Measurements from ENCODE around the gene APCDD1. TPM values are rescaled to one million over a fixed set of nuclear protein-coding genes. Genes with fewer than 3 reads are reported as not detected.

The APCDD1 gene
- total and polyA plus RNA-seq, 2 experiments from 2014 or later, result 0.31 to 1.0 TPM

DNA sequence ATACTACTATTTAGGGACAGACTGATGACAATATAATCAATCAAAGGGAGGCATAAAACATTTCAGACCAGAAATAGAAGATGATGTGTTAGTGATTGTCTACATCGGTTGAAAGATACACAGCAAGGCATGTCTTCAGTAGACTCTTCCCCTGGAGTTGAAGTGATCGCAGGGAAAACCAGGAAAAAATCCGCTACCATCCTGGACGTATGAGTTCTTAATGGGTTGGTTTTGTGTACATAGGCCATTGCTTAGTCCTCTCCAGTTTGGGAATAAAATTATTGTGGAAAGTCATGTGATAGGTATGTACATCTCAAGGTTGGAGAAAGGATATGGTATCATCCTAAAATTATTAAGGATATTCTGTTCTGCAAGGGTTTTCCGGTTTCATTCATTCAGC lies 4.3 kb downstream of the APCDD1 start (continued):
- TF ChIP-seq, protein P1, sequence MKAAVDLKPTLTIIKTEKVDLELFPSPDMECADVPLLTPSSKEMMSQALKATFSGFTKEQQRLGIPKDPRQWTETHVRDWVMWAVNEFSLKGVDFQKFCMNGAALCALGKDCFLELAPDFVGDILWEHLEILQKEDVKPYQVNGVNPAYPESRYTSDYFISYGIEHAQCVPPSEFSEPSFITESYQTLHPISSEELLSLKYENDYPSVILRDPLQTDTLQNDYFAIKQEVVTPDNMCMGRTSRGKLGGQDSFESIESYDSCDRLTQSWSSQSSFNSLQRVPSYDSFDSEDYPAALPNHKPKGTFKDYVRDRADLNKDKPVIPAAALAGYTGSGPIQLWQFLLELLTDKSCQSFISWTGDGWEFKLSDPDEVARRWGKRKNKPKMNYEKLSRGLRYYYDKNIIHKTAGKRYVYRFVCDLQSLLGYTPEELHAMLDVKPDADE (IDR thresholded peaks at IDR 0.05), result no peak

DNA sequence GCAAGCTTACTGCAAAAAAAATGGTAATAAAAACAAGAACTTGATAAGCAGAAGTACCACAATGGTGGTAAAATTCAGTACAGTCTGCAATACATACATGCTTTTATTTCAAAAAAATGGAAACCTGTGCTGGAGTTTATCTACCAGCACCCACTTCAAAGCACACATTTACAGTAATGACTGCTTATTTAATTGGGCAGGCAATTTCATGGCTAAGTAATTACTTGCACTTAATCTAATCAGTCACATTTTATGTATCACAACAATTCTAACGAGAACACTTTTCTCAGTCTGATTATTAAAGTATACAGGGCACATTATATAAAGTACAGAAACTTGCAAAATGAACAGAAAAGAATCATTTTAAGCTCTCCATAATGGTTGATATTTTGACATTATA lies 5.2 kb downstream of the APCDD1 start:
- Histone ChIP-seq H3K4me3 (no peak overlapping the region), H3K36me3 (ENCODE audit: insufficient read depth) (no peaks in the 10 kb centered on the region), H3K9me2 (ENCODE audit: insufficient read depth) (no peaks in the 10 kb centered on the region), H3K4me1 (ENCODE audit: insufficient read depth) (peaks cover 7% of the 10 kb centered on the region; the same call in 1 of the 2 replicates), H3K27ac (ENCODE audit: low read depth) (no peak overlapping the region), H4K20me1 (replicated peaks; ENCODE audit: insufficient read depth) (no peaks in the 10 kb centered on the region; the same call in none of the 2 replicates), H3K4me2 (no peak overlapping the region), H3F3A (replicated peaks; ENCODE audit: low read depth) (0 out of 2 replicates have a peak, but pooled peaks cover 3% of the 10 kb centered on the region), H2AFZ (no peak overlapping the region), H3K79me2 (replicated peaks; ENCODE audit: insufficient read depth) (no peaks in the 10 kb centered on the region), H3K27me3 (ENCODE audit: insufficient read depth) (peaks cover 37% of the 10 kb centered on the region)
- H3K27ac Mint-ChIP-seq, result no peak overlapping the region
- H3K27me3 Mint-ChIP-seq (ENCODE audit: insufficient read depth, low read depth, poor library complexity), result peaks cover 22% of the 10 kb centered on the region
- H3K4me1 Mint-ChIP-seq, result peaks cover 33% of the 10 kb centered on the region
- ATAC-seq (no peak), DNase-seq (ENCODE audit: low spot score) (no peak)
- H3K4me3 Mint-ChIP-seq, result no peak overlapping the region
- TF ChIP-seq, protein P2, sequence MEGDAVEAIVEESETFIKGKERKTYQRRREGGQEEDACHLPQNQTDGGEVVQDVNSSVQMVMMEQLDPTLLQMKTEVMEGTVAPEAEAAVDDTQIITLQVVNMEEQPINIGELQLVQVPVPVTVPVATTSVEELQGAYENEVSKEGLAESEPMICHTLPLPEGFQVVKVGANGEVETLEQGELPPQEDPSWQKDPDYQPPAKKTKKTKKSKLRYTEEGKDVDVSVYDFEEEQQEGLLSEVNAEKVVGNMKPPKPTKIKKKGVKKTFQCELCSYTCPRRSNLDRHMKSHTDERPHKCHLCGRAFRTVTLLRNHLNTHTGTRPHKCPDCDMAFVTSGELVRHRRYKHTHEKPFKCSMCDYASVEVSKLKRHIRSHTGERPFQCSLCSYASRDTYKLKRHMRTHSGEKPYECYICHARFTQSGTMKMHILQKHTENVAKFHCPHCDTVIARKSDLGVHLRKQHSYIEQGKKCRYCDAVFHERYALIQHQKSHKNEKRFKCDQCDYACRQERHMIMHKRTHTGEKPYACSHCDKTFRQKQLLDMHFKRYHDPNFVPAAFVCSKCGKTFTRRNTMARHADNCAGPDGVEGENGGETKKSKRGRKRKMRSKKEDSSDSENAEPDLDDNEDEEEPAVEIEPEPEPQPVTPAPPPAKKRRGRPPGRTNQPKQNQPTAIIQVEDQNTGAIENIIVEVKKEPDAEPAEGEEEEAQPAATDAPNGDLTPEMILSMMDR (conservative IDR thresholded peaks at IDR 0.05; ENCODE audit: low read depth in 2 of 2), result no peak
- TF ChIP-seq STAT1 (IDR thresholded peaks at IDR 0.05; ENCODE audit: unreplicated experiment) (no peak), CREB1 (CRISPR knock-in tag; IDR thresholded peaks at IDR 0.05; ENCODE audit: low read depth) (no peak)
- no peaks in the 10 kb centered on the region for H3K9me3 Mint-ChIP-seq
- H3K36me3 Mint-ChIP-seq (ENCODE audit: low read depth), result no peaks in the 10 kb centered on the region

DNA sequence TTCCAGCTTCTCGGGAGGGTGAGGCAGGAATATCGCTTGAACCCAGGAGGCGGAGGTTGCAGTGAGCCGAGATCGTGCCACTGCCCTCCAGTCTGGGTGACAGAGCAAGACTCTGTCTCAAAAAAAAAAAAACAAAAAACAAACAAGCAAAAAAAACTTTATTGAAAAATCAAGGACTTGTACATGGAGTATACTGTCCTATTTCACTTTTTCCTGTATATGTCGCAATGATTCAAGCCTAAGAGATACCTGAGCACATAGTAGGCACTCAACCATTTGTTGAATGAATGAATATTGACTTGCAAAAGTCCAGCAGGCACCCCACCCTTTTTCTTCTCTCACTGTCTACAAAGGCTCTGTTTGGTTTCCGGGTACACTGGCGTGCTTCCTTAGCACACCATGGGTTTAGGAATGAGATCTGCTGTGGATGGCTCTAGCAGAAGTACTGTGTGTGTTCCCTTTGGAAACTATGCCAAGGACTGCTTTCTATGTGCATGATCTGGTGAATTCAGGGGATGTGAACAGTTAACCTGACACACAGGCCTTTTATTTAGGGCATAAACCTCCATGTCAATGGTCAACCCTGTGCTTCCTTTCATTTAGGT lies 6.1 kb downstream of the APCDD1 start:
- peaks cover 31% of the 10 kb centered on the region for H3K27me3 ChIP-seq (ENCODE audit: insufficient read depth)
- H3K79me2 ChIP-seq (replicated peaks; ENCODE audit: insufficient read depth), result no peaks in the 10 kb centered on the region
- no peaks in the 10 kb centered on the region for H3K9me2 ChIP-seq (ENCODE audit: insufficient read depth)
- no peak overlapping the region for H3K4me2 ChIP-seq
- Mint-ChIP-seq H3K9me3 (no peaks in the 10 kb centered on the region), H3K36me3 (ENCODE audit: low read depth) (no peaks in the 10 kb centered on the region), H3K27me3 (ENCODE audit: insufficient read depth, low read depth, poor library complexity) (peaks cover 17% of the 10 kb centered on the region), H3K27ac (no peak overlapping the region), H3K4me3 (no peak overlapping the region), H3K4me1 (peaks cover 30% of the 10 kb centered on the region)
- no peak for DNase-seq (ENCODE audit: low spot score)
- H2AFZ ChIP-seq, result no peak overlapping the region
- H3K27ac ChIP-seq (ENCODE audit: low read depth), result no peak overlapping the region
- no peaks in the 10 kb centered on the region; the same call in none of the 2 replicates for H4K20me1 ChIP-seq (replicated peaks; ENCODE audit: insufficient read depth)
- H3K36me3 ChIP-seq (ENCODE audit: insufficient read depth), result no peaks in the 10 kb centered on the region
- no peak overlapping the region for H3K4me3 ChIP-seq
- no peak for ATAC-seq
- peaks cover 4% of the 10 kb centered on the region; the same call in 1 of the 2 replicates for H3K4me1 ChIP-seq (ENCODE audit: insufficient read depth)
- H3F3A ChIP-seq (replicated peaks; ENCODE audit: low read depth), result 0 out of 2 replicates have a peak, but pooled peaks cover 1% of the 10 kb centered on the region
- TF ChIP-seq, protein P3, sequence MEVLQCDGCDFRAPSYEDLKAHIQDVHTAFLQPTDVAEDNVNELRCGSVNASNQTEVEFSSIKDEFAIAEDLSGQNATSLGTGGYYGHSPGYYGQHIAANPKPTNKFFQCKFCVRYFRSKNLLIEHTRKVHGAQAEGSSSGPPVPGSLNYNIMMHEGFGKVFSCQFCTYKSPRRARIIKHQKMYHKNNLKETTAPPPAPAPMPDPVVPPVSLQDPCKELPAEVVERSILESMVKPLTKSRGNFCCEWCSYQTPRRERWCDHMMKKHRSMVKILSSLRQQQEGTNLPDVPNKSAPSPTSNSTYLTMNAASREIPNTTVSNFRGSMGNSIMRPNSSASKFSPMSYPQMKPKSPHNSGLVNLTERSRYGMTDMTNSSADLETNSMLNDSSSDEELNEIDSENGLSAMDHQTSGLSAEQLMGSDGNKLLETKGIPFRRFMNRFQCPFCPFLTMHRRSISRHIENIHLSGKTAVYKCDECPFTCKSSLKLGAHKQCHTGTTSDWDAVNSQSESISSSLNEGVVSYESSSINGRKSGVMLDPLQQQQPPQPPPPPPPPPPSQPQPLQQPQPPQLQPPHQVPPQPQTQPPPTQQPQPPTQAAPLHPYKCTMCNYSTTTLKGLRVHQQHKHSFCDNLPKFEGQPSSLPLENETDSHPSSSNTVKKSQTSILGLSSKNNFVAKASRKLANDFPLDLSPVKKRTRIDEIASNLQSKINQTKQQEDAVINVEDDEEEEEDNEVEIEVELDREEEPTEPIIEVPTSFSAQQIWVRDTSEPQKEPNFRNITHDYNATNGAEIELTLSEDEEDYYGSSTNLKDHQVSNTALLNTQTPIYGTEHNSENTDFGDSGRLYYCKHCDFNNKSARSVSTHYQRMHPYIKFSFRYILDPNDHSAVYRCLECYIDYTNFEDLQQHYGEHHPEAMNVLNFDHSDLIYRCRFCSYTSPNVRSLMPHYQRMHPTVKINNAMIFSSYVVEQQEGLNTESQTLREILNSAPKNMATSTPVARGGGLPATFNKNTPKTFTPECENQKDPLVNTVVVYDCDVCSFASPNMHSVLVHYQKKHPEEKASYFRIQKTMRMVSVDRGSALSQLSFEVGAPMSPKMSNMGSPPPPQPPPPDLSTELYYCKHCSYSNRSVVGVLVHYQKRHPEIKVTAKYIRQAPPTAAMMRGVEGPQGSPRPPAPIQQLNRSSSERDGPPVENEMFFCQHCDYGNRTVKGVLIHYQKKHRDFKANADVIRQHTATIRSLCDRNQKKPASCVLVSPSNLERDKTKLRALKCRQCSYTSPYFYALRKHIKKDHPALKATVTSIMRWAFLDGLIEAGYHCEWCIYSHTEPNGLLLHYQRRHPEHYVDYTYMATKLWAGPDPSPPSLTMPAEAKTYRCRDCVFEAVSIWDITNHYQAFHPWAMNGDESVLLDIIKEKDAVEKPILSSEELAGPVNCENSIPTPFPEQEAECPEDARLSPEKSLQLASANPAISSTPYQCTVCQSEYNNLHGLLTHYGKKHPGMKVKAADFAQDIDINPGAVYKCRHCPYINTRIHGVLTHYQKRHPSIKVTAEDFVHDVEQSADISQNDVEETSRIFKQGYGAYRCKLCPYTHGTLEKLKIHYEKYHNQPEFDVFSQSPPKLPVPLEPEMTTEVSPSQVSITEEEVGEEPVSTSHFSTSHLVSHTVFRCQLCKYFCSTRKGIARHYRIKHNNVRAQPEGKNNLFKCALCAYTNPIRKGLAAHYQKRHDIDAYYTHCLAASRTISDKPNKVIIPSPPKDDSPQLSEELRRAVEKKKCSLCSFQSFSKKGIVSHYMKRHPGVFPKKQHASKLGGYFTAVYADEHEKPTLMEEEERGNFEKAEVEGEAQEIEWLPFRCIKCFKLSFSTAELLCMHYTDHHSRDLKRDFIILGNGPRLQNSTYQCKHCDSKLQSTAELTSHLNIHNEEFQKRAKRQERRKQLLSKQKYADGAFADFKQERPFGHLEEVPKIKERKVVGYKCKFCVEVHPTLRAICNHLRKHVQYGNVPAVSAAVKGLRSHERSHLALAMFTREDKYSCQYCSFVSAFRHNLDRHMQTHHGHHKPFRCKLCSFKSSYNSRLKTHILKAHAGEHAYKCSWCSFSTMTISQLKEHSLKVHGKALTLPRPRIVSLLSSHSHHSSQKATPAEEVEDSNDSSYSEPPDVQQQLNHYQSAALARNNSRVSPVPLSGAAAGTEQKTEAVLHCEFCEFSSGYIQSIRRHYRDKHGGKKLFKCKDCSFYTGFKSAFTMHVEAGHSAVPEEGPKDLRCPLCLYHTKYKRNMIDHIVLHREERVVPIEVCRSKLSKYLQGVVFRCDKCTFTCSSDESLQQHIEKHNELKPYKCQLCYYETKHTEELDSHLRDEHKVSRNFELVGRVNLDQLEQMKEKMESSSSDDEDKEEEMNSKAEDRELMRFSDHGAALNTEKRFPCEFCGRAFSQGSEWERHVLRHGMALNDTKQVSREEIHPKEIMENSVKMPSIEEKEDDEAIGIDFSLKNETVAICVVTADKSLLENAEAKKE (CRISPR knock-in tag; IDR thresholded peaks at IDR 0.05), result no peak
- TF ChIP-seq ZNF331 (CRISPR knock-in tag; IDR thresholded peaks at IDR 0.05; ENCODE audit: low read depth), result no peak
- TF ChIP-seq STAT1 (IDR thresholded peaks at IDR 0.05; ENCODE audit: unreplicated experiment), result no peak
- no peak for TF ChIP-seq POLR2AphosphoS5 (IDR thresholded peaks at IDR 0.05; ENCODE audit: low read depth)
- no peak for TF ChIP-seq EZH2phosphoT487 (IDR thresholded peaks at IDR 0.05; ENCODE audit: unreplicated experiment)

Measured in GM23338 (cell line).